Measurements from ENCODE around the gene CGREF1.

DNA sequence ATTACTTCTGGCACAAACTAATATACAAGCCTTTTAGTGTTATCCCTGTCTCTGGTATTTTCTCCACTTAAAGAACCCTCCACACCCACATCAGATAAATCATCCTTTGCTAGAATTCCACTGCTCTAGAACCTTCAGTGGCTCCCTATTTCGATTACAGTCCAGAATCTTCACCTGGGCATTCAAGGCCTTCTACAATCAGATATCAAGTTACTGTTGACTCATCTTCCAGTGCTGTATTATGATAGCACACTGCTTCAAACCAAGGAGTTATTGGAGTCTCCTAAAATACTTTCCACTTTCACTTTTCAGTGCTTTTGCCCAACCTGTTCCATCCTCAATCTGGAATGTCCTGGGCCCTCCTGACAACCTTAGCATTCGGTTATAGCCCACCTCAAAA is 3.4 kb downstream of the CGREF1 start:
- TF ChIP-seq, protein P1, sequence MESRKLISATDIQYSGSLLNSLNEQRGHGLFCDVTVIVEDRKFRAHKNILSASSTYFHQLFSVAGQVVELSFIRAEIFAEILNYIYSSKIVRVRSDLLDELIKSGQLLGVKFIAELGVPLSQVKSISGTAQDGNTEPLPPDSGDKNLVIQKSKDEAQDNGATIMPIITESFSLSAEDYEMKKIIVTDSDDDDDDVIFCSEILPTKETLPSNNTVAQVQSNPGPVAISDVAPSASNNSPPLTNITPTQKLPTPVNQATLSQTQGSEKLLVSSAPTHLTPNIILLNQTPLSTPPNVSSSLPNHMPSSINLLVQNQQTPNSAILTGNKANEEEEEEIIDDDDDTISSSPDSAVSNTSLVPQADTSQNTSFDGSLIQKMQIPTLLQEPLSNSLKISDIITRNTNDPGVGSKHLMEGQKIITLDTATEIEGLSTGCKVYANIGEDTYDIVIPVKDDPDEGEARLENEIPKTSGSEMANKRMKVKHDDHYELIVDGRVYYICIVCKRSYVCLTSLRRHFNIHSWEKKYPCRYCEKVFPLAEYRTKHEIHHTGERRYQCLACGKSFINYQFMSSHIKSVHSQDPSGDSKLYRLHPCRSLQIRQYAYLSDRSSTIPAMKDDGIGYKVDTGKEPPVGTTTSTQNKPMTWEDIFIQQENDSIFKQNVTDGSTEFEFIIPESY (IDR thresholded peaks at IDR 0.05; ENCODE audit: borderline replicate concordance, low read depth): no peak
- TF ChIP-seq PBX3 (IDR thresholded peaks at IDR 0.05): no peak
- no peak for TF ChIP-seq POLR2AphosphoS5 (IDR thresholded peaks at IDR 0.05; ENCODE audit: low read depth, low read length)
- no peak for TF ChIP-seq TAF1 (IDR thresholded peaks at IDR 0.05; ENCODE audit: borderline replicate concordance, low read depth, low read length)
- no peak for TF ChIP-seq CTCF (IDR thresholded peaks at IDR 0.05)
- no peak for TF ChIP-seq RFX5 (IDR thresholded peaks at IDR 0.05; ENCODE audit: low read length)
- TF ChIP-seq SIN3A (IDR thresholded peaks at IDR 0.05; ENCODE audit: borderline replicate concordance, low read depth, low read length): no peak
- TF ChIP-seq YY1 (IDR thresholded peaks at IDR 0.05; ENCODE audit: low read depth): no peak
- TF ChIP-seq EP300 (IDR thresholded peaks at IDR 0.05; ENCODE audit: borderline replicate concordance in 1 of 2, low read depth in 1 of 2, low read length in 1 of 2): no peak
- TF ChIP-seq JUND (IDR thresholded peaks at IDR 0.05): no peak
- TF ChIP-seq RAD21 (IDR thresholded peaks at IDR 0.05; ENCODE audit: low read length): no peak
- no peak for TF ChIP-seq REST (IDR thresholded peaks at IDR 0.05; ENCODE audit: low read depth, low read length)

Data from SK-N-SH (cell line).